ENCODE results near the gene CYP2A6.

GRCh38 chr19:40800339-40800996 lies 49.8 kb downstream of the CYP2A6 start:
- no peak for TF ChIP-seq CTCF (IDR thresholded peaks at IDR 0.05)
- TF ChIP-seq POLR2A (IDR thresholded peaks at IDR 0.05): no peak
- TF ChIP-seq POLR2AphosphoS5 (IDR thresholded peaks at IDR 0.05; ENCODE audit: insufficient read depth in 1 of 2, low read depth in 1 of 2): no peak
